SJSA1 (cell line): ENCODE results near the gene USP2. TPM values are rescaled to one million over a fixed set of nuclear protein-coding genes. Genes with fewer than 3 reads are reported as not detected.
"Not testable (repeated sequence)": the region's sequence is repeated elsewhere in the genome, so short reads cannot be mapped to it uniquely, and the experiment has no call there.

Experiments
- DNase-seq, 2 experiments: peaks; one replicate each; pipeline ENCODE4 v3.0.0-alpha.2; 2015 to 2020; ENCODE audit warnings: low spot score in 2 of 2, low read depth in 1 of 2
- H3K27ac ChIP-seq: fragments of 250-450 bp; sonication (Bioruptor Pico); 2 replicates; pipeline ENCODE4 v1.5.1; 2020; ENCODE audit warnings: mild to moderate bottlenecking, moderate library complexity
- H3K27me3 ChIP-seq: fragments of 250-450 bp; sonication (Bioruptor Pico); replicated peaks from 2 replicates; pipeline ENCODE4 v1.5.1; 2020; ENCODE audit warnings: mild to moderate bottlenecking, moderate library complexity
- H3K36me3 ChIP-seq: fragments of 250-450 bp; sonication (Bioruptor Pico); 2 replicates; pipeline ENCODE4 v1.5.1; 2020; ENCODE audit warnings: mild to moderate bottlenecking
- H3K4me1 ChIP-seq: fragments of 250-450 bp; sonication (Bioruptor Pico); replicated peaks from 2 replicates; pipeline ENCODE4 v1.6.1; 2021; ENCODE audit warnings: mild to moderate bottlenecking
- H3K4me3 ChIP-seq: fragments of 250-450 bp; sonication (Bioruptor Pico); 2 replicates; pipeline ENCODE4 v1.5.1; 2020; ENCODE audit warnings: mild to moderate bottlenecking
- H3K9me3 ChIP-seq: fragments of 250-450 bp; sonication (Bioruptor Pico); replicated peaks from 2 replicates; pipeline ENCODE4 v1.5.1; 2020; ENCODE audit warnings: mild to moderate bottlenecking
- total RNA-seq: library from RNA; depleted of rRNA; stranded (reverse); fragments of >200 nt; shearing (Covaris generic); gene quantifications from 2 replicates; pipeline ENCODE4 v1.2.3, GENCODE V29; 2014

Gene USP2
- total RNA-seq, 1 experiment from 2014 or later = 0.21 TPM

GRCh38 chr11:119418759-119419158, 37.3 kb upstream of the USP2 start:
- Histone ChIP-seq H3K9me3 (no peaks in the 10 kb centered on the region), H3K36me3 (no peaks in the 10 kb centered on the region), H3K4me1 (peaks cover 30% of the 10 kb centered on the region), H3K4me3 (no peak overlapping the region), H3K27me3 (no peaks in the 10 kb centered on the region), H3K27ac (no peak overlapping the region)
- DNase-seq = no peak

- no peak overlapping the region for H3K4me3 ChIP-seq
- no peaks in the 10 kb centered on the region for H3K27me3 ChIP-seq
- DNase-seq = peak in 1 of 2 experiments; percentile 70
- peak overlapping the region; percentile 85 for H3K27ac ChIP-seq
- H3K4me1 ChIP-seq = peaks cover 30% of the 10 kb centered on the region
- H3K9me3 ChIP-seq = no peaks in the 10 kb centered on the region
- no peaks in the 10 kb centered on the region for H3K36me3 ChIP-seq
Measured at GRCh38 chr11:119417726-119418540, 36.4 kb upstream of the USP2 start.

- Histone ChIP-seq H3K4me3 (no peak overlapping the region), H3K4me1 (peaks cover 26% of the 10 kb centered on the region)
- DNase-seq = peak in 1 of 2 experiments; percentile 39
Measured at GRCh38 chr11:119416606-119417580, 35.4 kb upstream of the USP2 start.

GRCh38 chr11:119415966-119416365, 34.5 kb upstream of the USP2 start:
- no peak for DNase-seq
- H3K9me3 ChIP-seq = no peaks in the 10 kb centered on the region
- H3K27ac ChIP-seq = no peak overlapping the region
- no peaks in the 10 kb centered on the region for H3K36me3 ChIP-seq
- H3K27me3 ChIP-seq = no peaks in the 10 kb centered on the region
- peaks cover 19% of the 10 kb centered on the region for H3K4me1 ChIP-seq
- H3K4me3 ChIP-seq = no peak overlapping the region

More at GRCh38 chr11:119416606-119417580, 35.4 kb upstream of the USP2 start:
- Histone ChIP-seq H3K9me3 (no peaks in the 10 kb centered on the region), H3K27ac (peak overlapping the region; percentile 85), H3K27me3 (no peaks in the 10 kb centered on the region), H3K36me3 (no peaks in the 10 kb centered on the region)

GRCh38 chr11:119415517-119415916, 34.0 kb upstream of the USP2 start:
- DNase-seq = no peak
- H3K9me3 ChIP-seq = no peaks in the 10 kb centered on the region
- H3K27me3 ChIP-seq = no peaks in the 10 kb centered on the region
- H3K27ac ChIP-seq = no peak overlapping the region
- peaks cover 19% of the 10 kb centered on the region for H3K4me1 ChIP-seq
- no peak overlapping the region for H3K4me3 ChIP-seq
- H3K36me3 ChIP-seq = no peaks in the 10 kb centered on the region

GRCh38 chr11:119414734-119415133, 33.2 kb upstream of the USP2 start:
- no peak overlapping the region for H3K4me3 ChIP-seq
- H3K36me3 ChIP-seq = no peaks in the 10 kb centered on the region
- no peak for DNase-seq
- H3K9me3 ChIP-seq = no peaks in the 10 kb centered on the region
- H3K27ac ChIP-seq = no peak overlapping the region
- no peaks in the 10 kb centered on the region for H3K27me3 ChIP-seq
- H3K4me1 ChIP-seq = peaks cover 19% of the 10 kb centered on the region

GRCh38 chr11:119414321-119414720, 32.8 kb upstream of the USP2 start:
- Histone ChIP-seq H3K36me3 (no peaks in the 10 kb centered on the region), H3K9me3 (no peaks in the 10 kb centered on the region), H3K4me1 (peaks cover 19% of the 10 kb centered on the region), H3K27ac (no peak overlapping the region), H3K27me3 (no peaks in the 10 kb centered on the region), H3K4me3 (no peak overlapping the region)
- no peak for DNase-seq

- Histone ChIP-seq H3K9me3 (no peaks in the 10 kb centered on the region), H3K4me1 (peaks cover 3% of the 10 kb centered on the region)
- DNase-seq = no peak
Measured at GRCh38 chr11:119412072-119412471, 30.6 kb upstream of the USP2 start.

GRCh38 chr11:119410501-119410900, 29.0 kb upstream of the USP2 start:
- Histone ChIP-seq H3K4me3 (no peak overlapping the region), H3K27me3 (no peaks in the 10 kb centered on the region), H3K9me3 (no peaks in the 10 kb centered on the region), H3K27ac (no peak overlapping the region), H3K4me1 (no peaks in the 10 kb centered on the region), H3K36me3 (no peaks in the 10 kb centered on the region)
- no peak for DNase-seq

More at GRCh38 chr11:119412072-119412471, 30.6 kb upstream of the USP2 start:
- Histone ChIP-seq H3K27ac (no peak overlapping the region), H3K4me3 (no peak overlapping the region), H3K27me3 (no peaks in the 10 kb centered on the region), H3K36me3 (no peaks in the 10 kb centered on the region)

- no peak overlapping the region for H3K27ac ChIP-seq
Measured at GRCh38 chr11:119409731-119410130, 28.2 kb upstream of the USP2 start.

GRCh38 chr11:119406005-119406404, 24.5 kb upstream of the USP2 start:
- DNase-seq = no peak
- no peak overlapping the region for H3K27ac ChIP-seq
- H3K9me3 ChIP-seq = no peaks in the 10 kb centered on the region
- no peaks in the 10 kb centered on the region for H3K36me3 ChIP-seq
- no peaks in the 10 kb centered on the region for H3K4me1 ChIP-seq
- H3K27me3 ChIP-seq = no peaks in the 10 kb centered on the region
- H3K4me3 ChIP-seq = no peak overlapping the region

More at GRCh38 chr11:119409731-119410130, 28.2 kb upstream of the USP2 start:
- Histone ChIP-seq H3K9me3 (no peaks in the 10 kb centered on the region), H3K4me3 (no peak overlapping the region), H3K4me1 (no peaks in the 10 kb centered on the region), H3K27me3 (no peaks in the 10 kb centered on the region), H3K36me3 (no peaks in the 10 kb centered on the region)
- no peak for DNase-seq

GRCh38 chr11:119405448-119405847, 24.0 kb upstream of the USP2 start:
- not testable (repeated sequence) for H3K36me3 ChIP-seq, H3K4me3 ChIP-seq, H3K9me3 ChIP-seq, H3K27ac ChIP-seq, DNase-seq, H3K4me1 ChIP-seq, H3K27me3 ChIP-seq

- H3K4me1 ChIP-seq = no peaks in the 10 kb centered on the region
- H3K9me3 ChIP-seq = no peaks in the 10 kb centered on the region
- no peak overlapping the region for H3K27ac ChIP-seq
- no peaks in the 10 kb centered on the region for H3K36me3 ChIP-seq
- no peaks in the 10 kb centered on the region for H3K27me3 ChIP-seq
- H3K4me3 ChIP-seq = no peak overlapping the region
- DNase-seq = no peak
Measured at GRCh38 chr11:119404872-119405271, 23.4 kb upstream of the USP2 start.

- Histone ChIP-seq H3K4me3 (no peak overlapping the region), H3K4me1 (no peaks in the 10 kb centered on the region), H3K27me3 (no peaks in the 10 kb centered on the region), H3K27ac (no peak overlapping the region), H3K9me3 (no peaks in the 10 kb centered on the region), H3K36me3 (no peaks in the 10 kb centered on the region)
- no peak for DNase-seq
Measured at GRCh38 chr11:119403021-119403420, 21.5 kb upstream of the USP2 start.
